PC-3 (cell line): ENCODE results near the gene ACTR3C.

Experiments used
- CTCF ChIP-seq: fragments of 300-600 bp; sonication (generic); conservative IDR thresholded peaks from 2 replicates; pipeline ENCODE4 v1.5.1; 2017; ENCODE audit warnings: antibody characterized with exemption, low read depth, mild to moderate bottlenecking, low read length
- EZH2 ChIP-seq: fragments of 300-600 bp; sonication (generic); IDR thresholded peaks from one replicate; pipeline ENCODE4 v1.6.1; 2017; ENCODE audit warnings: antibody characterized with exemption, mild to moderate bottlenecking, low read length; ENCODE audit not compliant: unreplicated experiment
- EZH2phosphoT487 ChIP-seq: fragments of 300-600 bp; sonication (generic); IDR thresholded peaks from 2 replicates; pipeline ENCODE4 v1.6.1; 2018; ENCODE audit warnings: mild to moderate bottlenecking, antibody characterized with exemption, low read length, borderline replicate concordance

- TF ChIP-seq CTCF (no peak), EZH2phosphoT487 (no peak), EZH2 (no peak)
Observed at GRCh38 chr7:150311146-150311545, 12.2 kb downstream of the ACTR3C start.
